Kasumi-1 (cell line): Measurements from ENCODE around the gene EPS15.
A peak's percentile ranks its signal among the peaks of the same experiment; 100 is the strongest.
"Not testable (repeated sequence)": the region's sequence is repeated elsewhere in the genome, so short reads cannot be mapped to it uniquely, and the experiment has no call there.

ENCODE experiments used
- DNase-seq, 2 experiments: peaks; one replicate each; lab custom pipeline; 2025; lab: John Stamatoyannopoulos, UW

Gene EPS15

DNA sequence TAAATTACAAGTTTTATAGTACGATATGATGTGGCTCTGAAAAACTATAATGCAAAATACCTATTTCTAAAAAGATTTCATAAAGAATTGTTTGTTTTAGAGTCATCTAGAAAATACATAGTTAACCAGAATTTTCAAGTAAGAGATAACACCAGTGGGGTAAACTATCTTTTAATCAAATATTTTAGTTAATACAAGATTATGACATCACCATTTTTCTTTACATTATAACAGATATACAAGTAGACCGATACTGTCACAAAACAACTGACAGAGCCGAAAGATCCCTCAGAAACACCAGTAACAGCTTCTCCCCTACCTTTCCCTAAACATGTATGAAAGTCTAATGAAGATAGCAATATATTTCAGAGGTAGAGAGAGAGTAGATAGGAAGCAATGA is 54.2 kb downstream of the EPS15 start:
- no peak for DNase-seq

DNA sequence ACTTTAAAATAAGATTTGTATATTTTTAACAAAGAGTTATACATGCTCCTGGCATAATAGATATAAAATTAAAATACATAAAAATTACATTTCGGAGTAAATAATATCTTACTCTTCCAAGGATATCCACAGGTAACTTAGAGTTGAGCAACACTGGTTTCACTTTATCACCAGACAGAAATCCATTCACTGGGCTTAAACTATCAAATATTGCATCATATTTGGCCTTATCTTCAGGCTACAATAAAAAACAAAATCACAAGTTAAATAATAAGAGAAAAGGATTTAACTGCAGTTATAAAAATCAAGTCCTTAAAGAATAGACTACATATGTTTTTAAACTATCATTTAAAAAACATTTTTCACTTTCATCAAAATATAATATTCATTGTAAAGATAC is 55.5 kb downstream of the EPS15 start:
- DNase-seq, result no peak

DNA sequence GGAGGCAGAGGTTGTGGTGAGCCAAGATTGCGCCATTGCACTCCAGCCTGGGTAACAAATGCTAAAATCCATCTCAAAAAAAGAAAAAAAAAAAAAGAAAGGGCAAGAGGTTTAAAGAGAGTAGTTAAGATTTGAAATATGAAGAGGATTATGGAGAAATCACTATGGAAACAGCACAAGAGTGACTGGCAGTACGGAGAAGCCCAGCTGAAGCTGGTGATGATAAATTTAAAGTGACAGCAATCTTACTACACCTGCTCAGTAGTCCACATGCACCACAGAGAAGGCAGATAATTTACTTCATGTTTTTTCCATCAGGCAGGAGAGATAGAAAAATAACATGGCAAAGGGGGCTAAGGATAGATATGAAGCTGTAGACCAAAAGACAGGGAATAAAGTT is 56.8 kb downstream of the EPS15 start:
- DNase-seq, result not testable (repeated sequence)

DNA sequence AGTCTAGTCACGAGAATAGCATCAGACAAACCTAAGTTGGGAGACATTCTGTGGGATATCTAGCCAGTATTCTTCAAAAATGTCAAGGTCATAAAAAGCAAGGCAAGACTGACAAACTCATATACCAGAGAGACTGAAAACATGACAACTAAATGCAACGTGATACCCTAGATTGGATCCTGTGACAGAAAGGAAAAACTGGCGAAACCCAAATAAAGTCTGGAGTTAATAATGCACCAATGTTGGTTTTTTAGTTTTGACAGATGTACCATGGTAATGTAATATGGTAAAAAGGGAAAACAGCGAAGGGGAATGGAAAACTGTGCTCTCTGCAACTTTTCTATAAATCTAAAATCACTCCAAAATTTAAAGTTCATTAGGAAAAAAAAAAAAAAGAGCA is 64.5 kb downstream of the EPS15 start:
- DNase-seq, result no peak

DNA sequence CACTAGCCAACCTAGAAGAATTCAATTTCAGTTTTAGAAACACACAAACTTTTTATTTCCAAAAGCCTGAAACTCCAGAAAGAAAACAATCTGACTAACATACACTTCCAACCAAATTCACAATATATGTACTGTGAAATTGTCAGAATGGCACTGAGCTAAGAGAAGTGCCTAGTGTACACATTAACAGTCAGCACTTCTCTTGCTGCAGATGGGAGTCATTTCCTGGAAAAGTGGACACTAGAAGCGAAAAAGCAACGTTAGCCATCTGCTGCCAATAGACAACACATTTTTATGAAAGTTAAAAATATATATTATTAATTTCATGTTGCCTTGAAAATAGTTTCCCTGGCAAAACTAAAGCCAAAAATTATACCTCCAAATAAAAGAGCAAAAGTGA is 66.1 kb downstream of the EPS15 start:
- no peak for DNase-seq

DNA sequence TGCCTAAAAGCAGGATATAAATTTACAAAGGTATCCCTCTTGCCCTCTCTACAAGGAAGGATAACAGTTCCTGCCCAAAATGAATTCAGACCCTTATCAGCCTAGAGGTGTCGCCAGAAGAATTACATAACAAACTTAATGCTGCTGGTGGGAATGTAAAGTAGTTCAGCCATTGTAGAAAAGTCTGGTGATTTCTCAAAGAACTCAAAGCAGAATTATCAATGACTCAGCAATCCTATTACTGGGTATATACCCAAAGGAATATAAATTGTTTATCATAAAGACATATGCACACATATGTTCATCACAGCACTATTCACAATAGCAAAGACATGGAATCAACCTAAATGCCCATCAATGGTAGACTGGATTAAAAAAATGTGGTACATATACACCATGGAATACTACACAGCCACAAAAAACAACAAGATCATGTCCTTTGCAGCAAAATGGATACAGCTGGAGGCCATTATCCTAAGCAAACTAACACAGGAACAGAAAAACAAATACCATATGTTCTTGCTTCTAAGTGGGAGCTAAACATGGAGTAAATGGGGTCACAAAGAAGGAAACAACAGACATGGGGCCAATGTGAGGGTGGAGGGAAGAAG is 70.1 kb downstream of the EPS15 start:
- not testable (repeated sequence) for DNase-seq

DNA sequence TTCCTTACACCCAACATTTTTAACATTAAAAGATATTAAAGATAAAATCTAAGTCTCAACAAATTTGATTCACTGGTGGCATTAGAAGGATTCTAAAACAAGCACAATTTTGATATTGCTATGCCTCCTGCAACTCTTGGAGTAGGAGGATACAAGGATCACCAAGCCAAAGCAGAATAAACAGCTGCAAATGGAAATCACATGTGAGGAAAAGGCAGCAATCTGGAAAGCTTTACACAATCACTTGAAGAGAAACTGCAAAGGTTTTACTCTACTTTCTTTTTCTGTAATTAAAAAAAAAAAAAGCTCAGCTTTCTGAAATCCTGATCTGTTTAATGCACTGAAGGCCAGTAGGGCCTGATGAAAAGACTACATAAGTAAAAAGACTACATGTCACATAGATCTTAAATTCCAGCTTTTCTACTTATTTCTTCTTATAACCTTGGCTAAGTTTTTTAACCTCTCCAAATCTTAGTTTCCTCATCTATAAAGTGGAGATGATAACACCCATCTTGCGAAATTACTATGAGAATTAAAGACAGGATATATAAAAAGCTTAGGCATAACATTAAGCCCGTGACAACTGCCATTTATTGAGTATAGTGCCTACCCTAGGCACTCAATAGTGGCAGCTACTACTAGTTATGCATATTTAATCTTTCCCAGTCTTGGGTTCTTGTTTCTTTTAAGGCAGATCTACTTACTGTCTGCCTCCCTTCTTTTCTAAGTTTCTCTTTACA is 73.5 kb downstream of the EPS15 start:
- DNase-seq, result no peak

DNA sequence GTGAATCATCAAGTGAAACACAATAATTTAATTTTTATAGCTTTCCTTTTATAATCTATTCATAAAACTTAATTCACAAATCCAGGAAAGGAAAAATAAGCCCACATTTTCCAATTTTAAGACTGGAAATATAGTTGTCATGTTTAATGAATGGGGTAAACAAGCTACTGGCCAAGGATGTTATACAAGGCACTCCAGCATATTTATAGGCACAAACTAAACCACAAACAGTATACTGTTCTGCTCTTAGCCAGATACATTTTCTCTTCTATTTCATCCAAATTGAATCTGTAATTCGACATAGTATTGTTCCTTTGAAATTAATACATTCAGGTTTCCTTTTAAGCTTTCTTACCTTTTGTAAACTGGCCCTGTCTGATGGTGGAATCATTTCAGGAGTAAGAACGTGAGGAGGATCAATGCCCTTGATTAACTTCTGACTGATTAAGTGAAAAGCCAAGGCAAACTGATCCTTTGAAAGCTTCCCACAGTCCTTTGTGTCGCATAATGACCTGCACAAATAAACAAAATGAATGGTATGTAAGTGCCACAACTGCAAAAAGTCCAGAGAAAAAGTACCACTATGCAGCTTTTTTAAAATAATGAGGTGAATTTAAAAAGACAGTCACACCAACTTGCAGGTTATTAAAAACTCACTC is 74.4 kb downstream of the EPS15 start:
- no peak for DNase-seq

DNA sequence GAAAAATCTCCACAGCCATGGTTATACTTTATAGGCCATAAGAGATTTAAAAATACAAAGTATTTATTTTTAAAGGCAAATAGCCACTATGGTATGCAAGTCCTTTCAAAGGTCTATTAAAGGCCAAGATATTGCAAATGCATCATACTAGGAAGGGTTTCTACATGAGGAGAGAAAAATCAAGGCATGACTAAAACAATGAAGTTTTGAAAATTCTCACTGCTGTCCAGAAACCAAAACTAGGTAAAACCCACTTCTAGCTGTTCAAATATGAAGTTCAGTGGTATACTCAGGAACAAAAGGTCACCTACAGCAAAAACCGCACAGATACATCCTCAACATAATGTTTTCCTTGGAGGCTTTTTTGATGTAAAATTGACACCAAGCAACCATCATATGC is 75.0 kb downstream of the EPS15 start:
- DNase-seq, result no peak

DNA sequence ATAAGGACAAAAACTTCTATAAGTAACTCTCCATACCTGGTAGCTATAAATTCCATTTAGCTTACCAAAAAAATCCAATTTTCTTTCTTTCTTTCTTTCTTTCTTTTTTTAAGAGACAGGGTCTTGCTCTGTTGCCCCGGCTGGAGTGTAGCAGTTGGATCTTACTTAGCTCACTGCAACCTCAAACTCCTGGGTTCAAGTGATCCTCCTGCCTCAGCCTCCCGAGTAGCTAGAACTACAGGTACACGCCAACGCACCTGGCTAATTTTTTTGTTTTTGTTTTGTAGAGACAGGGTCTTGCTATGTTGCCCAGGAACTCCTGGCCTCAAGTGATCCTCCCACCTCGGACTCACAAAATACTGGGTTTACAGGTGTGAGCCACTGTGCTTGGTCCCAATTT is 75.5 kb downstream of the EPS15 start:
- no peak for DNase-seq

DNA sequence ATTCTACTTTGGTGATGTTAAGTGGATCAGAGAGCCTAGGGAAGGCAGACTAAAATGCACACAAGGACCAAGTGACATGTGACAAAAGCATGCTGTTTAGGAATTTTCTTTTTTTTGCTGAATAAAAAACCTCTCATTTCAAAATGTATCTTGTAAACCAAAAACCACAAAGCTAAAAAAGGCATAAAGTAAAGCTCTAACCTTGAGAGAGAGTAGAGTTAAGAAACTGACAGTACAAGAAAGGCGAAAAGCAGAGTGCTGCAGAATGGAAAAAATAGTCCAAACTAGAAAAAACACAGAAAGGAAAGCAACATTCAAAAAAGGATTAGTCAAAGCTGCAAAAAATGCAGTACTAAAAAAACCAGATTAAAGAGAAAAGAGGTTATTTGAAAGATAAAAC is 76.5 kb downstream of the EPS15 start:
- DNase-seq, result peak in 1 of 2 experiments; percentile 12

DNA sequence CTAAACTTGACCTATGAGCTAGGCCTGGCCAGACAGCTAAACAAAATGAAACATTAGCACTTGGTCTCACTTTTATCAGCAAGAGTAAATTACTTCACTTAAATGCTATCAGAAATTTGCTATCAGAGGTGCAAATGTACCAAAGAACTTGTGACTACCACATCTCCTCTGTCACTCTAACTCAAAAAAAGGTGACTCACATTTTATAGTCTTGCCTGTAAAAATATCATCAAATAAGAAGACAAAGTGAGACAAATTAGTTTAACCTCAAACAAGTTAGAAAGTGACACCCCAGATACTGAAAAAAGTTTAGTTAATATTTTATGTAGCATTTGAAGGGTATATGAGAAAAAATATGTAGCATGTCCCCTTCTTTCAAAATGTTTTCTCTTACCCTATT is 76.9 kb downstream of the EPS15 start:
- no peak for DNase-seq

DNA sequence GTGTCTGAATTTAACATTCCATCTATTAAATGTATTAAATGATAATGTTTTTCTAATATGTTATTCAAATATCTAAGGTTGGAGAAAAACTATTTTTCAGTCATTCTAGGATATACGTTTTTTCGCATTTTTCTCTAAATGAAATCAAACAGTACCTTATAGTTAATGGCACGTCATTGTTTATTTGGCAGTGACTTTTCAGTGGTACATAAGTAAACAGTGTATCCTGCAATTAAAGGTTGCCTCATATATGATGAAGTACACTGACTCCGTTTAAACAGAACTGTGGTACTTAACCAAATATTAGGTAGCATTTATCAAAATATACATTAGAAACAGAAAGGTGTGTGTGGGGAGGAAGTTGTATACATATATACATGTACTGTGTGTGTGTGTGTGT is 79.2 kb downstream of the EPS15 start:
- DNase-seq, result no peak

DNA sequence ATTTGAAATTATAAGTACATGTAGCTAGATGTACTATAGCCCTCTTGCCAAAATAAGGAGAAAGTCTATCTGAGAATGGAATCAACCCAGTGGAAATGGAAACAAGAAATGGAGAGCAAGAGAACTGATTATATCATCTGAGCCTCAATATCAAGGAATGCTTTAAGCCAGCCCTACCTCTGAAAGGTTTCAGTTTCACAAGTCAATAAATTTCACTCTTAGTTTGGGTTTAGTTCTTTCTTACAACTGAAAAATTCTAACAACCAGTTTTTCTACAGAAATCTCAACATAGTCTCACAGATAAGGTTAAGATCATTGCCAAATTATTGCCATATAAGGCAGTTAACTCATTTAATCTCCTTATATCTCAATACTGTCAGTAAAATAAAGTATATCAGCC is 80.0 kb downstream of the EPS15 start:
- DNase-seq, result no peak

DNA sequence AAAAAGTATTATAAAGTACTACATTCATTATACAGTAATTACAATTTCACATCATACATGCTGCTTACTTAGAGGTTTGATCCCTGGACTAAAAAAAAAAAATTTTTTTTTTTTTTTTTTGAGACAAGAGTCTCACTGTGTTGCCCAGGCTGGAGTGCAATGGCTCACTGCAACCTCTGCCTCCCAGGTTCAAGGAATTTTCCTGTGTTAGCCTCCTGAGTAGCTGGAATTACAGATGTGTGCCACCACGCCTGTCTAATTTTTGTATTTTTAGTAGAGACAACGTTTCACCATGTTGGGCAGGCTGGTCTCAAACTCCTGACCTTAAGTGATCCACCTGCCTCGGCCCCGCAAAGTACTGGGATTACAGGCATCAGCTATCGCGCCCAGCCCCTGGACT is 81.7 kb downstream of the EPS15 start:
- DNase-seq, result not testable (repeated sequence)

DNA sequence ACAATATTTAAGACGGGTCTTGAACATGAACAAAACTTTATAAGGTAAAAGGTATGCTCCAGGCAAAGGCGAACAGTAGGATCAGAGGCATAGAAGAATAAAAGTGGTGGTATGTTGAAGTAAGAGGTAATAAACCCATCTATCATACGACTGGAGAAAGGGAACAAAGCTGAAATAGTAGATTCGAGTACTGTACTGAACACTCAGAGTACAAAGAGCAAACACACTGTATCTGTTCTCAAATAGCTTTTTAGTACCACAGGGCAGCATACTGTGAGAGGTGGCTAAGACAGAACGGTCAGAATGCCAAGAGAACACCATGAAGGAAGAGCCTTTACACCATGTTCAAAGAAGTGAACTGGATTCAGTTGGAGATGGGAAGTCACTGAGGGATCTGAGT is 83.2 kb downstream of the EPS15 start:
- DNase-seq, result no peak

DNA sequence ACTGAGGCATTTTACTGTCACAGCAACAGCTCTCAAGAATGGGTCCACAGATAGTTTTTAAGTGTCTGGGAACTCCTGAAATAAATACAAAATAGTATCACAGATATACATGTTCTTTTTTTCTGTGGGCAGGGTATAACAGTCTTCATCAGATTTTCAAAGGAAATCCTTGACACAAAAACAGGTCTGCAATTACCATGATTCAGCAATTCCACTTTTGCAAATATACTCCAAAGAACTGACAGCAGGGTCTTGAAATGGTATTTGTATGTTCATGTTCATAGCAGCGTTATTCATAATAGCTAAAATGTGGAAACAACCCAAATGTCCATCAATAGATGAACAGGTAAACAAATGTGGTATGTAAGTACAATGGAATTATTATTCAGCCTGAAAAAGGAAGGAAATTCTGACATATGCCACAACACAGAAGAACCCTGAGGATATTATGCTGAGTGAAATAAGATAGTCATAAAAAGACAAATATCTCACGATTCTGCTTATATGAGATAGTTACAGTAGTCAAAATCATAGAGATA is 85.0 kb downstream of the EPS15 start:
- no peak for DNase-seq

DNA sequence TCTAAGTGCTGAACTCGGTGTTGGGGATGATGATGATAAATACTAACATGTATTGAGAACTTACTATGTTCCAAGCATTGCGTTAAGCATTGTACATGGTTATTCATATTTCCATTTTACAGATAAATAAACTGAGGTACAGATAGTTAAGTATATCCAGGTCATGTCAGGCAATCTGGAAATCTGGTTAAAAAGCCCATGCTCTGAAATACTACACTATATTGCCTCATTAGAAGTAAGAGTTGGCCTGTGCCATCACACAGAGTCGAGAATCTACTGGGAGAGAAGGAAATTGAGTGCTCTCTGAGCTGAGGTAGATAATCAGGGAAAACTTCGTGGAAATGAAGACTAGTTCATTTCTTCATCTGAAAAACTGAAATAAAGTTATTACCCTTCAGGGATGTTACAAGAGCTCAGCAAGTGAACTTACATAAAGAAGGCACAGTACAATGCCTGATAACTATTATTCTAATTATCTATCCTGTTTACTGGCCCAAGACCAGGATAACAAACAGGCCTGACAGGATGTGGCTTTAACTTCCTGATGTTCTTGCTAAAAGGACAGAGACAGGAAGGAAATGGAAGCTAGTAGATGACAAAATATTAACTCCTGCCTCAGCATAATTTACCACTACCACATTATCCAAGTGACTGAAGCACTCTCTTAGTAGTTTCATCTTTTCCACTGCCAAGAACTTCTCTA is 85.6 kb downstream of the EPS15 start:
- DNase-seq, result peak; percentile 59 to 63

DNA sequence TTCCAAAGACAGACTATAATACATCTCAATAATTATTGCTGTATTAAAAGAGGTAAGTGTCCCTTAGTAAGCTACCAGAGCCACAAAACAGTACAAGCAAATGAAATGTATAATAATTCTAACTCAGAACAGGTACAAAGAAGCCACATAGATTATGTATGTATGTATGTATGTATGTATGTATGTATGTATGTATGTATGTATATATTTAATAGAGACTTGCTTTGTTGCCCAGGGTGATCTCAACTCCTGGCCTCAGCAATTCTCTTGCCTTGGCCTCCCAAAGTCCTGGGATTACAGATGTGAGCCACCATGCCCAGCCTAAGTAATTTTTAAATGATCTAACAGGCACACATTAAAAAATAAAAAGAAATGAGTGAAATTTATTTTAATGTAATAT is 86.9 kb downstream of the EPS15 start:
- no peak for DNase-seq

DNA sequence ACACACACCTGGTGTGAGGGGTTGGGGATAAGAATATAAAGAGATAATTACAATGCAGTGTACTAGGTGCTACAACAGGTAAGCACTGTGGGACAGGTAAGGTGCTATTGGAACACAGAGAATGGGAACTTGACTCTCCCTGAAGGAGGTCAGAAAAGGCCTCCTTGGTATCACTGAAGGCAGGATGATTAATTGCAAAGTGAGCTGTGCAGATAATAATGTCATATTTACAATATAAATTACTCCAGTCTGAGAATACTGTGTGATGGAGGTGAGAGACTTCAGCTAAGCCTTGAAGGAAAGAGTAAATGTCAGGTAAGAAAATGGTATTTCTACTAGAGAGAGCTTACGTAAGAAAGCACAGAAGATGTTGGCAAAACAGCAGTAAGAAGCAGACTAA is 91.6 kb downstream of the EPS15 start:
- DNase-seq, result no peak

DNA sequence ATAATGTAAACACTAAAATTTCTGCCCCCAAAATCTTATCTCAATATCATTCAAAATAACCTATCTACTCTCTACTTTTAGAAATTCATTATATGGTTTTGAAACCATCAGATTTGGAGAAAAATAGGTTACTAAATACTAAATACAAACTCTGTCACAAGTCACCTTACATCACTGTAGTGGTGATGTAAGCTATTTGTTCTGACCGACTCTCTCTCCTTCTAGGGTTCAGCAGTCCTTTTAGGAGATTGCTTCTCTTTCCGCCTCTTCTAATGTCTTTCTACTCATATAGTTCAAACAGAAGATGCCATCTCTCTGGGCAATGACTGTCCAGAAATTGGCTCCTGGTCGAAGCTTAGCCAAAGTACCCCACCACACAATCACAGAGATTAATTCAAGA is 93.1 kb downstream of the EPS15 start:
- DNase-seq, result no peak

DNA sequence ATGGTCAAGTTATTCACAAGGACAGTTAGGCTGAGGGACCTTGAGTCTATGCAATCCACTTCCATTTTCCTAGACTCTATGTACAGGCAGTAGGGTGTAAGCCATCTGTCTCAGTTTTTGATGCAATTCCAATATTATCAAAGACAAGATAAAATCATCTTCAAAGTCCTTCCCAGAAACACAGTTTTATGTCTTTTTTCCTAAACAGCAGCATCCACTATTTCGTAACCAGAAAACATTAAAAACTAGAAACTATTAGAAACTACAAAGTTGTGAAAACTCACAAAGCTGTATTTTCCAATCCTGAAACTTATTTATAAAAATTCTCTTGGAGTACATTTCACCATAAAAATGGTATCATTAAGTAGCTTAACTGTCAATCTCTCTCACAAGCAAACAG is 93.8 kb downstream of the EPS15 start:
- DNase-seq, result no peak
